Keratinocyte (primary cell): Measurements from ENCODE around the gene VWC2. TPM values are rescaled to one million over a fixed set of nuclear protein-coding genes. Genes with fewer than 3 reads are reported as not detected.
A peak's percentile ranks its signal among the peaks of the same experiment; 100 is the strongest.

Source experiments
- DNase-seq: peaks from one replicate; pipeline ENCODE4 v3.0.0-alpha.2; 2011; ENCODE audit warnings: low read depth, missing footprints, low spot score
- FAIRE-seq: peaks from 2 replicates; lab custom pipeline; 2011; peaks lifted over from hg19 to GRCh38; lab: Jason Lieb, UNC
- H2AFZ ChIP-seq: 2 replicates; pipeline ENCODE4 v1.6.0; 2012; ENCODE audit warnings: low read length, control low read depth, inconsistent platforms; ENCODE audit not compliant: control insufficient read depth
- H3K27ac ChIP-seq: 2 replicates; pipeline ENCODE4 v1.5.1; 2011; ENCODE audit warnings: low read length; ENCODE audit not compliant: control insufficient read depth, insufficient read depth
- H3K27me3 ChIP-seq: 3 replicates; pipeline ENCODE4 v1.6.0; 2011; ENCODE audit warnings: low read length; ENCODE audit not compliant: control insufficient read depth, insufficient read depth; ENCODE audit errors: extremely low read depth
- H3K36me3 ChIP-seq, 2 experiments: 2 replicates in 1 of 2; 3 replicates in 1 of 2; pipeline ENCODE4 v1.5.1; 2011; ENCODE audit warnings: low read length in 2 of 2, mild to moderate bottlenecking in 1 of 2; ENCODE audit not compliant: control insufficient read depth in 2 of 2, insufficient read depth in 2 of 2; ENCODE audit errors: extremely low read depth in 1 of 2
- H3K4me1 ChIP-seq: 3 replicates; pipeline ENCODE4 v1.5.1; 2011; ENCODE audit warnings: low read length; ENCODE audit not compliant: control insufficient read depth, insufficient read depth; ENCODE audit errors: extremely low read depth
- H3K4me2 ChIP-seq: 3 replicates; pipeline ENCODE4 v1.6.0; 2011; ENCODE audit warnings: low read depth, low read length; ENCODE audit not compliant: control insufficient read depth, insufficient read depth; ENCODE audit errors: extremely low read depth
- H3K4me3 ChIP-seq, 3 experiments: fragments of 200-600 bp in 1 of 3; sonication (generic) in 1 of 3; 2 replicates in 2 of 3; 3 replicates in 1 of 3; pipeline ENCODE4 v1.5.1; 2011 to 2016; ENCODE audit warnings: low read length in 3 of 3, mild to moderate bottlenecking in 3 of 3, control low read depth in 2 of 3, inconsistent platforms in 1 of 3, low read depth in 1 of 3, mixed read lengths in 1 of 3, mixed run types in 1 of 3, moderate library complexity in 1 of 3; ENCODE audit not compliant: control insufficient read depth in 2 of 3, insufficient read depth in 2 of 3; ENCODE audit errors: extremely low read depth in 1 of 3
- H3K79me2 ChIP-seq: 2 replicates; pipeline ENCODE4 v1.6.0; 2012; ENCODE audit warnings: low read length; ENCODE audit not compliant: control insufficient read depth, insufficient read depth
- H3K9ac ChIP-seq: 3 replicates; pipeline ENCODE4 v1.6.0; 2011; ENCODE audit warnings: low read length; ENCODE audit not compliant: control insufficient read depth, insufficient read depth; ENCODE audit errors: extremely low read depth
- H3K9me1 ChIP-seq: 3 replicates; pipeline ENCODE4 v1.6.0; 2011; ENCODE audit warnings: low read length; ENCODE audit not compliant: control insufficient read depth, insufficient read depth; ENCODE audit errors: extremely low read depth
- H3K9me3 ChIP-seq: 2 replicates; pipeline ENCODE4 v1.5.1; 2012; ENCODE audit warnings: low read depth, low read length; ENCODE audit not compliant: control insufficient read depth
- H4K20me1 ChIP-seq: 3 replicates; pipeline ENCODE4 v1.6.0; 2011; ENCODE audit warnings: low read length; ENCODE audit not compliant: control insufficient read depth, insufficient read depth; ENCODE audit errors: extremely low read depth
- EZH2 ChIP-seq: IDR thresholded peaks from one replicate; pipeline ENCODE4 v1.6.1; 2012; ENCODE audit warnings: inconsistent platforms, mild to moderate bottlenecking, low read length, moderate library complexity
- dilution Hi-C: fragments of 300-500 bp; cut with MboI; formaldehyde crosslinking; loops from one replicate; pipeline ENCODE4 v1.7.0; 2020; ENCODE audit warnings: low sequenced_read_pairs; ENCODE audit not compliant: extremely low pct_ligation_motif_present
- polyA plus RNA-seq, 5 experiments: library from polyadenylated mRNA; depleted of rRNA in 3 of 5; stranded (reverse) in 3 of 5; stranded (forward) in 1 of 5; unstranded in 1 of 5; fragments of >200 nt; gene quantifications; 1 replicate in 1 of 5; 2 replicates in 3 of 5; 3 replicates in 1 of 5; pipeline versions ENCODE4 v1.2.1 to v1.2.3, GENCODE V29; 2011 to 2012; ENCODE audit warnings: missing spikeins in 2 of 5, low read depth in 1 of 5, low replicate concordance in 1 of 5
- TF ChIP-seq, protein P1 (sequence below), 3 experiments: IDR thresholded peaks in 1 of 3; conservative IDR thresholded peaks in 1 of 3; optimal IDR thresholded peaks in 1 of 3; 2 replicates in 2 of 3; 3 replicates in 1 of 3; pipeline versions ENCODE3 to v1.5.1; 2011; ENCODE audit warnings: low read length in 3 of 3, mild to moderate bottlenecking in 3 of 3, moderate library complexity in 2 of 3, control low read depth in 1 of 3, inconsistent platforms in 1 of 3; ENCODE audit not compliant: insufficient read depth in 2 of 3; ENCODE audit errors: extremely low read depth in 1 of 3

Gene VWC2
- polyA plus RNA-seq, 1 donor (not counting 4 experiments of a cell fraction or from before 2014, with no cell fraction given) = not detected

DNA sequence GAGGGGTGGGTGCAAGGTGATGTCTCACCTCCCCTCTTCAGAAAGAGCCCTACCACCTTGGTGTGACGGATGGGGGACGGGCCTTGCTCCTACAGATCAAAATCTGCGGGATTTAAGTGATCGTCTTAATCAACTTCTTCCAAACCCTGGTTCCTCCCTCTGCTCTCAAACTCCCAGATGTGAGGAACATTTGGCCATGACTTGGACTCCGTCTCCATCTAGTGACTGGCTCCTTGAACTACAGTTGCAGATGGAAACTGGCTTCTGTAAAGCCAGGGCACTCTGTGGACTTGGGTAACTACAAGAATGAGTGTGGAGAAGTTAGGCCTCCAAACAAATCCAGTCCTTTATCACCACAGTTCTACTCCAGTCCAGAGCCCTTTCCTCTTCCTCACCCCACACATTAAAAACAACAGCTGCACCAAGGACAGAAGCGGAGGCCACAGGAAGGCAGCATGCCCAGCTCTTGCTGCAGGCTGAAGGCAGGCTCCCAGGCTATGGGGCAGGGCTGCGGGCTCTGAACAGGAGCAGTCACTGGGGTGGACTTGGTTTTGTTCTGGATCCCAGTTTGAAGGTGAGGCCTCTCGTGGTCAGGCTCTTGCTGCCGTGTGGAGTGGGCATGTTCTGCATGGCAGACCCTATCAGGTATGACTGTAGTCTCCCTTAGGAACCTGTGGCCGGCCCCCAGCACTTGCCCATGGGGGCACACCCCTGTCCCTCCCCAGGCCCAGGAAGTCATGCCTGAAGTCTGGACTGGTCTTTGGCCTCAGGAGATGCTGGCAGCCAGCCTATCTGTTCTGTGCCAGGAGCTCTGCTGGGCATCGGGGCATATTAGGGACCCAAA lies 79.4 kb downstream of the VWC2 start:
- Histone ChIP-seq H2AFZ (no peak overlapping the region), H4K20me1 (no peaks in the 10 kb centered on the region), H3K4me1 (no peaks in the 10 kb centered on the region), H3K9me1 (no peaks in the 10 kb centered on the region), H3K4me3 (no peak overlapping the region), H3K36me3 (no peaks in the 10 kb centered on the region), H3K9ac (no peak overlapping the region), H3K9me3 (no peaks in the 10 kb centered on the region), H3K27me3 (no peaks in the 10 kb centered on the region), H3K4me2 (no peak overlapping the region), H3K27ac (no peak overlapping the region), H3K79me2 (no peaks in the 10 kb centered on the region)
- FAIRE-seq (peak; percentile 87), DNase-seq (peak; percentile 7)
- TF ChIP-seq, protein P1, sequence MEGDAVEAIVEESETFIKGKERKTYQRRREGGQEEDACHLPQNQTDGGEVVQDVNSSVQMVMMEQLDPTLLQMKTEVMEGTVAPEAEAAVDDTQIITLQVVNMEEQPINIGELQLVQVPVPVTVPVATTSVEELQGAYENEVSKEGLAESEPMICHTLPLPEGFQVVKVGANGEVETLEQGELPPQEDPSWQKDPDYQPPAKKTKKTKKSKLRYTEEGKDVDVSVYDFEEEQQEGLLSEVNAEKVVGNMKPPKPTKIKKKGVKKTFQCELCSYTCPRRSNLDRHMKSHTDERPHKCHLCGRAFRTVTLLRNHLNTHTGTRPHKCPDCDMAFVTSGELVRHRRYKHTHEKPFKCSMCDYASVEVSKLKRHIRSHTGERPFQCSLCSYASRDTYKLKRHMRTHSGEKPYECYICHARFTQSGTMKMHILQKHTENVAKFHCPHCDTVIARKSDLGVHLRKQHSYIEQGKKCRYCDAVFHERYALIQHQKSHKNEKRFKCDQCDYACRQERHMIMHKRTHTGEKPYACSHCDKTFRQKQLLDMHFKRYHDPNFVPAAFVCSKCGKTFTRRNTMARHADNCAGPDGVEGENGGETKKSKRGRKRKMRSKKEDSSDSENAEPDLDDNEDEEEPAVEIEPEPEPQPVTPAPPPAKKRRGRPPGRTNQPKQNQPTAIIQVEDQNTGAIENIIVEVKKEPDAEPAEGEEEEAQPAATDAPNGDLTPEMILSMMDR (optimal IDR thresholded peaks at IDR 0.05 in 1 of 3, IDR thresholded peaks at IDR 0.05 in 1 of 3, conservative IDR thresholded peaks at IDR 0.05 in 1 of 3; ENCODE audit: extremely low read depth in 1 of 3, insufficient read depth in 2 of 3, low read length in 3 of 3) = peak; percentile 89 to 93 (median 92)
- TF ChIP-seq EZH2 = no peak
- dilution Hi-C loops = no loop called here

DNA sequence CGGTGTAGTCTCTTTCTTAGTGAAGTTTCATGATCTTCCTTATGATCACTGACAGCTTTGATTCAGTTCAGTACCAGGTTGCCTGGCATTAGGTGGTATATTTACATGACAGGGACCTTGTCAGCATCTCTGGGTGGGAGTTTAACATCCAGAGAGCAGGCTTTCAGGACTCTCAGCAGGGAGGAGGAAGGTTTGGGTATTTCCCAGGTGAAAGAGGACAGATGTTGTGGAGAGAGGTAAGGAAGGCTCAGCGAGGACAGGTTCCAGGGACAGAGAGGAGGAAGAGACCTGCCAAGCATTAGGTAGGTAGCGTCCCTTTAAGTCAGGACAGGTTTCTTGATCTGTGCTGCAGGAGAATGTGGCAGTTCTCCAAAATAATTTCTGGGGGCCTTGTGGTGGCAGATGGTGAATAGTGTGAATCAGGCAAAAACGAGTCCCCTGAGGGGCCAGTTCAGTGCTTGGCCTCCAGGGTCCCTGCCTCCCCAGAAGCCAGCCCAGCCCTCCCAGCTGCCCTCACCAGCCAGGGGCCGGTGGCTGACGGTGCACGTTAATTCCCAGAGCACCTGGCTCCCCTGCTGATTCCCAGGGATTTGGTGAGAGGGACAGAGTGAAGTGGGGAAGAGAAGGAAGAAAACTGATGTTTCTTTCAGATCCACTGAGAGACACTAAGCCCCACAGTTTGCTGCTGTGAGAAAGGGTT lies 82.0 kb downstream of the VWC2 start:
- Histone ChIP-seq H3K79me2 (no peaks in the 10 kb centered on the region), H3K9me1 (no peaks in the 10 kb centered on the region), H3K27me3 (no peaks in the 10 kb centered on the region), H3K36me3 (no peaks in the 10 kb centered on the region), H2AFZ (no peak overlapping the region), H3K4me3 (no peak overlapping the region), H4K20me1 (no peaks in the 10 kb centered on the region), H3K9ac (no peak overlapping the region), H3K4me2 (no peak overlapping the region), H3K27ac (no peak overlapping the region), H3K9me3 (no peaks in the 10 kb centered on the region), H3K4me1 (no peaks in the 10 kb centered on the region)
- no peak for TF ChIP-seq EZH2
- no peak for DNase-seq
- dilution Hi-C loops = no loop called here
- no peak for FAIRE-seq
